Muscle layer of colon (tissue), 2 donors: ENCODE results near the gene GRK1.
"Not testable (repeated sequence)": the region's sequence is repeated elsewhere in the genome, so short reads cannot be mapped to it uniquely, and the experiment has no call there.

Experiments used
- H3K27ac ChIP-seq: one replicate; pipeline ENCODE4 v1.7.0; 2013; ENCODE audit warnings: low read depth, mild to moderate bottlenecking, low read length, moderate library complexity
- H3K27me3 ChIP-seq, 2 donors: one replicate each; pipeline ENCODE4 v1.7.0; 2013; ENCODE audit warnings: low read length in 2 of 2, mild to moderate bottlenecking in 2 of 2; ENCODE audit not compliant: insufficient read depth in 2 of 2, control insufficient read depth in 1 of 2
- H3K36me3 ChIP-seq: one replicate; pipeline ENCODE4 v1.7.0; 2013; ENCODE audit warnings: mild to moderate bottlenecking, low read length; ENCODE audit not compliant: insufficient read depth
- H3K4me1 ChIP-seq: one replicate; pipeline ENCODE4 v1.7.0; 2013; ENCODE audit warnings: mild to moderate bottlenecking, low read length; ENCODE audit not compliant: insufficient read depth
- H3K4me3 ChIP-seq, 2 donors: one replicate each; pipeline ENCODE4 v1.7.0; 2013; ENCODE audit warnings: low read length in 2 of 2, low read depth in 1 of 2, mild to moderate bottlenecking in 1 of 2, moderate library complexity in 1 of 2
- H3K9ac ChIP-seq: one replicate; pipeline ENCODE4 v1.7.0; 2013; ENCODE audit warnings: low read length
- H3K9me3 ChIP-seq: one replicate; pipeline ENCODE4 v1.7.0; 2013; ENCODE audit warnings: mild to moderate bottlenecking, low read length
- donor health status: abdominal sarcoma.
- donor health status: Adenocarcinoma of cecum.

The GRK1 gene

DNA sequence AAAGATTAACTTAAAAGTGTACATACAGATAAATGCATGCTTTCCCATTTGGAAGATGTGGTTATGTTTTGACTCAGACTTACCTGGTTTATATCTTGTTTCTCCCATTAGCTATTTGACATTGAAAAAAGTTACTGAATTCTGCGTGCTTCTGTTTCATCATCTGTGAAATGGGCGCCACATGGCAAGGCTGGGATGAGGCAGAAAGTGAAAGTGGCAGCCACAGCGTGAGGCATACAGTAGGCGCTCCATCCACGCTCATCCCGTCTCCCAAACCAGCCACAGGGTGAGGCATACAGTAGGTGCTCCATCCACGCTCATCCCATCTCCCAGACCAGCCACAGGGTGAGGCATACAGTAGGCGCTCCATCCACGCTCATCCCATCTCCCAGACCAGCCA is 78.0 kb downstream of the GRK1 start:
- Histone ChIP-seq H3K4me3 (no peak overlapping the region), H3K9ac (no peak overlapping the region), H3K4me1 (no peaks in the 10 kb centered on the region), H3K9me3 (no peaks in the 10 kb centered on the region), H3K36me3 (no peaks in the 10 kb centered on the region), H3K27me3 (peaks cover 0 to 7% of the 10 kb centered on the region in 2 donors), H3K27ac (no peak overlapping the region)

DNA sequence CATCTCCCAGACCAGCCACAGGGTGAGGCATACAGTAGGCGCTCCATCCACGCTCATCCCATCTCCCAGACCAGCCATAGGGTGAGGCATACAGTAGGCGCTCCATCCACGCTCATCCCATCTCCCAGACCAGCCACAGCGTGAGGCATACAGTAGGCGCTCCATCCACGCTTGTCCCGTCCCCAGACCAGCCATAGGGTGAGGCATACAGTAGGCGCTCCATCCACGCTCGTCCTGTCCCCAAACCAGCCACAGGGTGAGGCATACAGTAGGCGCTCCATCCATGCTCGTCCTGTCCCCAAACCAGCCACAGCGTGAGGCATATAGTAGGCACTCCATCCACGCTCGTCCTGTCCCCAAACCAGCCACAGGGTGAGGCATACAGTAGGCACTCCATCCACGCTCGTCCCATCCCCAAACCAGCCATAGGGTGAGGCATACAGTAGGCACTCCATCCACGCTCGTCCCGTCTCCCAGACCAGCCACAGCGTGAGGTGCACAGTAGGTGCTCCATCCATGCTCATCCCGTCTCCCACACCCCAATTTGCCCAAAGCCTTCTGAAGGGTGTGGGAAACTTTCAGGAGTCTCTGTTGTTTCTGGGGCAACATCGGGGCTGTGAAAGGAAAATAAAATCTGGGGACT is 78.6 kb downstream of the GRK1 start:
- H3K36me3 ChIP-seq, H3K9ac ChIP-seq, H3K4me3 ChIP-seq, H3K27ac ChIP-seq, H3K9me3 ChIP-seq, H3K27me3 ChIP-seq, H3K4me1 ChIP-seq: not testable (repeated sequence)

DNA sequence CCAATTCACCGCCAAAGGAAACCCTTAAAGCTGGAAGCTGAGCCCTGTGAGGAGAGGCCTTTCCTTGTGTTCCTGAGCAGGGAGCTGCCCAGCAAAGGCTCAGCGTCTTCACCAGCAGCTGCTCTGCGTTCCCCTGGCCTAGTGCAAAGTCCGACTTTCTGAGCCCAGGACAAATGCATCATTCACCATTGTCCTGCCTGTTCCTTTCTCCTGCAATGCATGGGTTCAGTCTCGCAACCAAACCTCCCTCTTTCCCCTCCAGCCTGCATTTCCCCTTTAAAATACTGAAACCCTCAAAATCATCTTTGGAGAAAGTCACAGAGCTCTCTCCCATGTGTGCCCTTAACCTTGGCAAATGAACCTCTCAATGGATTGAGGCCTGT is 79.1 kb downstream of the GRK1 start:
- Histone ChIP-seq H3K9ac (no peak overlapping the region), H3K4me3 (no peak overlapping the region), H3K4me1 (no peaks in the 10 kb centered on the region), H3K9me3 (no peaks in the 10 kb centered on the region), H3K27me3 (peaks cover 0 to 7% of the 10 kb centered on the region in 2 donors), H3K27ac (no peak overlapping the region), H3K36me3 (no peaks in the 10 kb centered on the region)

DNA sequence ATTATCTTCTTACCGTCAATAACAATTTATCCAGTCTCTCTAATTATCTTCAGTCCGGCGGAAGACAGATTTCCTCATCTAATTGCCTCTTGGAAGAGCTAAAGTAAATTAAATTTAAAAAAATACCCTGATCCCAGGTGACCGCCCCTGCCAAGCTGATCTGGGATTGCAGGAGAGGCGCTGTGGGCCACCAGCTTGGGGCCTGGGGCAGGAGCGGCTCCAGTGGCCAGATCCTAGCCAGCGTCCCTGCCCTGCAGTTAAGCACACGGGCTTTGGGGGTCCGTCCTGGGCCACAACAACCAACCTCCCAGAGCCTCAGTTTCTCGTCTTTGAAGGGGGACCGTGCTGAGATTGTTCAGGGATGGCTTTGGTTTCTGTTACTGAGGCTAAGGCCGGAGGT is 79.7 kb downstream of the GRK1 start:
- no peak overlapping the region for H3K9ac ChIP-seq
- H3K27me3 ChIP-seq: peaks cover 0 to 7% of the 10 kb centered on the region in 2 donors
- no peaks in the 10 kb centered on the region for H3K9me3 ChIP-seq
- no peak overlapping the region for H3K4me3 ChIP-seq
- H3K27ac ChIP-seq: no peak overlapping the region
- H3K4me1 ChIP-seq: no peaks in the 10 kb centered on the region
- no peaks in the 10 kb centered on the region for H3K36me3 ChIP-seq

DNA sequence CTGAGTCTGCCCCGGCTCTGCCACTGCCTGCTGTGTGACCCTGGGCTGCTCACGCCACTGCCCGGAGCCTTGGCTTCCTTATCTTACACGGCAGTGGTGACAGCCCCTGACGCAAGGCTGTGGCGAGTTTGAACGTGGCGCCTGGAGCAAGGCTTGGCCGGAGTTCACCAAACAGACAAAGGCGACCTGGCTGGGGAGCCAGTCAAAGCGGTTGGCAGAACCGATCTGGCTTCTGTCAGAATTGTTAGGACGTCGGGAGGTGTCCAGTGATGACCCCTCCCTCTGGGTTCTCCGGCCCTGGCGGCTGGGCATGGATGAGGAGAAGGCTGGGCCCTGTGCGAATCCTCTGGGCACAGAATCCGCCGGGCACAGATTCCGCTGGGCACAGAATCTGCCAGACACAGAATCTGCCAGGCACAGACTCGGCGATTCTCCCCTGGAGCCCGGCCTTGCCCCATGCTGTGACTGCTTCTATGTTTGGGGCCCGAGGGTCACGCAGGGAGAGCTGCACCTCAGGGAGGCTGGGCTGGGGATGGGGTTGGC is 80.3 kb downstream of the GRK1 start:
- Histone ChIP-seq H3K27ac (no peak overlapping the region), H3K9ac (no peak overlapping the region), H3K36me3 (no peaks in the 10 kb centered on the region), H3K9me3 (no peaks in the 10 kb centered on the region), H3K4me1 (no peaks in the 10 kb centered on the region), H3K27me3 (peaks cover 0 to 4% of the 10 kb centered on the region in 2 donors), H3K4me3 (no peak overlapping the region)

DNA sequence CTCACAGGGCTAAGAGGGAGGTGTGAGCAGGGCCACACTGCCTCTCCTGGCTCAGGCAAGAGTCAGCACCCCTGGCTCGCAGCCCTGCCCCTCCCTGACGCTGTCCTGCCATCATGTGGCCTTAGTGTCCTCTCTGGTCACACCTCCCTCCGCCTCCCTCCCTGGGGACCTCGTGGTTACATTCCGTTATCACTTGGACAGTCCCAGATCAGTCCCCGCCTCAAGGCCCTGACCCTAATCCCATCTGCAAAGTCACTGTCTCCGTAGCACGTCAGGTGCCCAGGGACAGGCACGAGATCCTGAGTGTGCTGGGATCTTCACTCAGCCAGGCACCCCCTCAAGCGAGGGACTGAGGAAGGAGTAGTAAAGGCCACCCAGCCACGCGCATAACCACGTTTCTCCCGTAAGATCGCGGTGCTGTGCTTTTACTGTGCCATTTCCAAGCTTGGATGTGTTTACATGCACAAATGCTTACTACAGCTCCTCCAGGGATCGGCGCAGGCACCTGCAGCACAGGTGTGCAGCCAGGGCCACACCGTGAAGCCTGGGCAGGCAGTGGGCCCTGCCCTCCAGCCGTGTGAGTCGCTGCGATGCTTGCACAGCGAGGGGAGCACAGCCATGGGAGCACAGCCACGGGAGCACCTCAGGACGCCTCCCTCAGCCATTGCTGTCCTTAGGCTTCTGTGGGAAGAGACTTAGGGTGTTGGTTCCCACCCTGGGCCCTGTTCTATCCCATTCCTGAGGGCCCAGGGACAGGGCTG is 81.3 kb downstream of the GRK1 start:
- Histone ChIP-seq H3K9me3 (no peaks in the 10 kb centered on the region), H3K9ac (no peak overlapping the region), H3K27ac (no peak overlapping the region), H3K4me3 (no peak overlapping the region), H3K27me3 (no peaks in the 10 kb centered on the region), H3K36me3 (no peaks in the 10 kb centered on the region), H3K4me1 (no peaks in the 10 kb centered on the region)

DNA sequence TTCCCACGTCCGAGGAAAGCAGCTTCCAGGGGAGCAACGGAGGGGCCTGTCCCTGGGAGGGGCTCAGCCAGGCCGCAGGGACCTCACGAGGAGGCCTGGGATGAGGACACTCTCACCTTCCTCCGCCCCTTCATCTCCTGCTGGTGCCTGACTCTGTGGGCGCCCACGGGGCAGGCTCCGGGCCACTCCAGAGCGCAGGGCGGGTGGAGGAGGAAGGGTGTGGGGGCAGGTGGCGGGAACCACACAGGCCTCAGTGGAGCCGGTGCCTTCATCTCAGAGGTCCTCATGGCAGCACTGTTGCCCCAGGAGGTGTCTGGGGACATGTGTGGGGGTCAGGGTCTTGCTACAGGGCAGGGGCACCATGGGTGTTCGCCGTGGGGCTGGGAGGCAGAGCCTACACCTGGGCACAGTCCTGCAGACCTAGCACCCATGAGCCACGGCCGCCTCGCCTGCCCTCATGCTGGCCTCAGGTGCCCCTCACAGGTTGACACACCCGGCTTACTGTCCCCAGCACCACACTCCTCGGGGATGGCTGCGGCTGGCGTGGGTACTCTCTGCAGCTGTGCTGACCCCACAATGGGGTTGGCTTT is 81.9 kb downstream of the GRK1 start:
- H3K27ac ChIP-seq: no peak overlapping the region
- no peaks in the 10 kb centered on the region for H3K4me1 ChIP-seq
- H3K27me3 ChIP-seq: peaks cover 0 to 2% of the 10 kb centered on the region in 2 donors
- H3K36me3 ChIP-seq: no peaks in the 10 kb centered on the region
- H3K9me3 ChIP-seq: no peaks in the 10 kb centered on the region
- H3K9ac ChIP-seq: no peak overlapping the region
- H3K4me3 ChIP-seq: no peak overlapping the region

DNA sequence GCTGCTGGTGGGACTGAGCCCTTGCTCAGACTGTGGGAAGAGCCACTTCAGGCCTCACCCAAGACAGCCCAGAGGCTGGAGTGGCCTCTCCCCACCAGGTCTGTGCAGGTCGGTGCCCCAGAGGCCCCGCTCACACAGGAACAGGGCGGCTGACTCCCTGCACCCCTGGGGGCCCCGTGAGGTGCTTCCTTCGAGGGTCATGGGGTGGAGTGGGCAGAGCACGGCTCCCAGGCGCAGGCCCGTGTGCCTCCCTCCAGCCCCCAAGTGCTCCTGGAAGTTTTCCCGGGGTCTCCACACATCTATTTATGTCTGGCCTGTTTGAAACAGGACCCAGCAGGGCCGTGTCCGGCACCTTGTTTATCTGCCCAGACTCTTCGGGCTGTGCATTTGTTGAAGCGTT is 82.5 kb downstream of the GRK1 start:
- no peak overlapping the region for H3K4me3 ChIP-seq
- H3K4me1 ChIP-seq: no peaks in the 10 kb centered on the region
- H3K9me3 ChIP-seq: no peaks in the 10 kb centered on the region
- H3K9ac ChIP-seq: no peak overlapping the region
- no peak overlapping the region for H3K27ac ChIP-seq
- H3K36me3 ChIP-seq: no peaks in the 10 kb centered on the region
- H3K27me3 ChIP-seq: peaks cover 0 to 4% of the 10 kb centered on the region in 2 donors

DNA sequence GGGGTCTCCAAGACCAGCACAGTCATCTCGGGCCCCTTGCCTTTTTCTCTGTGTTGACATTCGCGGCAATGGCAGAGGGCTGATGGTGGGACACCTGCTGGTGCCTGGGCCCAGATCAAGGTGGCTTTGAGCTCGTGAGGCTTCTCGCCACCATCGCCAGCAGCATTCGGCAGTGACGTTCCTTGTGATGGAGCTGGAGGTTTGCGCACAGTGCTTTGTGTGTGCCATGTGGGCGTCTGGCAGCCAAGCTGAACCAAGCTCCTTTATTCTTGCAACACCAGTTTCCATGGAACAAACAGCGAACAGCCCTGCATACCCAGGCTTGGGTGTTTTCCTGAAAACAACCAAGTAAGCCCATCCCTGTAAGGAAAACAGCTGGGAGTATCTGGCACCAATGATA is 82.9 kb downstream of the GRK1 start:
- Histone ChIP-seq H3K9me3 (no peaks in the 10 kb centered on the region), H3K9ac (no peak overlapping the region), H3K4me3 (no peak overlapping the region), H3K4me1 (no peaks in the 10 kb centered on the region), H3K27ac (no peak overlapping the region), H3K27me3 (peaks cover 0 to 9% of the 10 kb centered on the region in 2 donors), H3K36me3 (no peaks in the 10 kb centered on the region)

DNA sequence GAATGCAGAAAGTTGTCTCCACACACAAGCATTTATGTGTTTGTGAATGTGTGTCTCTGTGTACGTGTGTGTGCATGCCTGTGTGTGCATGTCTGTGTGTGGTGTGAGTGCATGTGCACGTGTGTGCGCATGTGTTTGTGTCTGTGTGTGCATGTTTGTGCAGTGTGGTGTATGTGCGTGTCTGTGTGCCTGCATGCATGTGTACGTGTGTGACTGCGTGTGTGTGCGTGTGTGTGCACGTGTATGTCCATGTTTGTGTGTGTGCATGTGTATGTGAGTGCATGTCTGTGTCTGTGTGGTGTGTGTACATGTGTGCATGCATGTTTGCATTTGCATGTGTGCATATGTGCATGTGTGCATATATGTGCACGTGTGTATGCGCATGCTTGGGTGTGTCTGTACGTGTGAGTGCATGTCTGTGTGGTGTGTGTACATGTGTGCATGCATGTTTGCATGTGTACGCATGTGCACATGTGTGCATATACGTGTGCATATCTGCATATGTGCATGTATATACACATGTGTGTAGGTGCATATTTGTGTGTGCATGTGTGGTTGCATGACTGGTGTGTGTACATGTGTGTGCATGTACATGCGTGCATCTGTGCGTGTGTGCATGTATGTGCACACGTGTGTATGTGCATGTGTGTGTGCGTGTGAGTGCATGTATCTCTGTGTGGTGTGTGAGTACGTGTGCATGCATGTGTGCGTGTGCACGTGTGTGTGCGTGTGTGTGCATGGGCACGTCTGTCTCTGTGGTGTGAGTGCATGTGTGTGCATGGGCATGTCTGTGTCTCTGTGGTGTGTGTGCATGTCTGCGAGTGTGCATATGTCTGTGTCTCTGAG is 83.8 kb downstream of the GRK1 start:
- Histone ChIP-seq H3K4me3 (no peak overlapping the region), H3K9ac (no peak overlapping the region), H3K27me3 (peaks cover 0 to 9% of the 10 kb centered on the region in 2 donors), H3K9me3 (no peaks in the 10 kb centered on the region), H3K27ac (no peak overlapping the region), H3K36me3 (no peaks in the 10 kb centered on the region), H3K4me1 (no peaks in the 10 kb centered on the region)

DNA sequence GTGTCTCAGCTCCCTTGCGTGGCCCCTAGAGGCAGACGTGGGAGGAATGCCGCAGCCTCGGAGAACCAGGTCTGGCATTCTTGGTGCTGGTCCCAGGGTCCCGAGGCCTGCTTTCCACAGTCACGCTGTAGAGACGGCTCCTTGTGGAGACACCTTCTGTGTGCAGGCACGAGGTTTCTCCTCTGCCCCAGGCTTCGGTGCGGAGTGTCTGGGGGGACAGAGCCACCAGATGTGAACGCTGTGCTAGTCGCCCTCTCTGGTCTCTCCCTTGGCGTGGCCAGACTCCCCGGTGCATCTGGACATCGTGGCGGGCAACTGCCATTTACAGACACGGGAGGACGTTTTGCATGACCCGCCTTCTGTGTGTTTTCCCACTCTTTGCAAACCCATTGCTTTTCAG is 84.5 kb downstream of the GRK1 start:
- Histone ChIP-seq H3K9ac (no peak overlapping the region), H3K27ac (no peak overlapping the region), H3K36me3 (no peaks in the 10 kb centered on the region), H3K27me3 (peaks cover 0 to 9% of the 10 kb centered on the region in 2 donors), H3K9me3 (no peaks in the 10 kb centered on the region), H3K4me1 (no peaks in the 10 kb centered on the region), H3K4me3 (no peak overlapping the region)
